ENCODE measurements around the gene S100A10. TPM values are rescaled to one million over a fixed set of nuclear protein-coding genes. Genes with fewer than 3 reads are reported as not detected.

Gene S100A10
- total and polyA plus RNA-seq, 2 experiments from 2014 or later = 408 to 3,367 TPM

- Histone ChIP-seq H3K4me1 (ENCODE audit: insufficient read depth) (peaks cover 12% of the 10 kb centered on the region), H3K9me2 (replicated peaks; ENCODE audit: insufficient read depth) (no peaks in the 10 kb centered on the region), H2AFZ (peak overlapping the region; percentile 21), H4K20me1 (ENCODE audit: insufficient read depth, poor library complexity, severe bottlenecking) (no peaks in the 10 kb centered on the region), H3K27me3 (no peaks in the 10 kb centered on the region), H3K27ac (peak overlapping the region; percentile 76), H3K36me3 (replicated peaks; ENCODE audit: insufficient read depth, low read depth) (no peaks in the 10 kb centered on the region), H3K4me3 (no peak overlapping the region), H3K4me2 (peak overlapping the region; percentile 20), H3K79me2 (no peaks in the 10 kb centered on the region), H3K9me3 (ENCODE audit: low read depth) (no peaks in the 10 kb centered on the region)
- no peak for TF ChIP-seq EZH2 (IDR thresholded peaks at IDR 0.05; ENCODE audit: borderline replicate concordance)
- TF ChIP-seq, protein P1, sequence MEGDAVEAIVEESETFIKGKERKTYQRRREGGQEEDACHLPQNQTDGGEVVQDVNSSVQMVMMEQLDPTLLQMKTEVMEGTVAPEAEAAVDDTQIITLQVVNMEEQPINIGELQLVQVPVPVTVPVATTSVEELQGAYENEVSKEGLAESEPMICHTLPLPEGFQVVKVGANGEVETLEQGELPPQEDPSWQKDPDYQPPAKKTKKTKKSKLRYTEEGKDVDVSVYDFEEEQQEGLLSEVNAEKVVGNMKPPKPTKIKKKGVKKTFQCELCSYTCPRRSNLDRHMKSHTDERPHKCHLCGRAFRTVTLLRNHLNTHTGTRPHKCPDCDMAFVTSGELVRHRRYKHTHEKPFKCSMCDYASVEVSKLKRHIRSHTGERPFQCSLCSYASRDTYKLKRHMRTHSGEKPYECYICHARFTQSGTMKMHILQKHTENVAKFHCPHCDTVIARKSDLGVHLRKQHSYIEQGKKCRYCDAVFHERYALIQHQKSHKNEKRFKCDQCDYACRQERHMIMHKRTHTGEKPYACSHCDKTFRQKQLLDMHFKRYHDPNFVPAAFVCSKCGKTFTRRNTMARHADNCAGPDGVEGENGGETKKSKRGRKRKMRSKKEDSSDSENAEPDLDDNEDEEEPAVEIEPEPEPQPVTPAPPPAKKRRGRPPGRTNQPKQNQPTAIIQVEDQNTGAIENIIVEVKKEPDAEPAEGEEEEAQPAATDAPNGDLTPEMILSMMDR (IDR thresholded peaks at IDR 0.05; ENCODE audit: poor library complexity) = peak; percentile 99
- WGBS (ENCODE audit: low lambda C conversion rate, missing lambda C conversion rate) = 69% methylated on average over 4 of the region's 4 CpGs
- DNase-seq (ENCODE audit: low spot score) = peak; percentile 93
These were observed 8.2 kb upstream of the S100A10 start for GRCh38 chr1:152001631-152002584.

- peak overlapping the region; percentile 76 for H3K27ac ChIP-seq
These were observed 7.4 kb upstream of the S100A10 start for GRCh38 chr1:152000964-152001630.

GRCh38 chr1:151998611-151999362 lies 5.1 kb upstream of the S100A10 start:
- Histone ChIP-seq H3K9me2 (replicated peaks; ENCODE audit: insufficient read depth) (no peaks in the 10 kb centered on the region), H3K4me3 (no peak overlapping the region), H3K9me3 (ENCODE audit: low read depth) (no peaks in the 10 kb centered on the region), H3K79me2 (peaks cover 3% of the 10 kb centered on the region), H3K27ac (peak overlapping the region; percentile 84), H3K27me3 (no peaks in the 10 kb centered on the region), H3K4me2 (peak overlapping the region; percentile 18), H3K36me3 (replicated peaks; ENCODE audit: insufficient read depth, low read depth) (no peaks in the 10 kb centered on the region), H2AFZ (no peak overlapping the region), H3K4me1 (ENCODE audit: insufficient read depth) (peaks cover 31% of the 10 kb centered on the region), H4K20me1 (ENCODE audit: insufficient read depth, poor library complexity, severe bottlenecking) (no peaks in the 10 kb centered on the region)
- TF ChIP-seq EZH2phosphoT487 (IDR thresholded peaks at IDR 0.05; ENCODE audit: low read depth, severe bottlenecking, unreplicated experiment) (no peak), EZH2 (IDR thresholded peaks at IDR 0.05; ENCODE audit: borderline replicate concordance) (no peak)
- TF ChIP-seq, protein P1 (IDR thresholded peaks at IDR 0.05; ENCODE audit: poor library complexity) = no peak
- peak; percentile 62 for DNase-seq (ENCODE audit: low spot score)

More at GRCh38 chr1:152000964-152001630, 7.4 kb upstream of the S100A10 start:
- Histone ChIP-seq H4K20me1 (ENCODE audit: insufficient read depth, poor library complexity, severe bottlenecking) (no peaks in the 10 kb centered on the region), H3K4me1 (ENCODE audit: insufficient read depth) (peaks cover 13% of the 10 kb centered on the region), H3K79me2 (no peaks in the 10 kb centered on the region), H3K4me3 (no peak overlapping the region), H3K27me3 (no peaks in the 10 kb centered on the region), H2AFZ (peak overlapping the region; percentile 21), H3K9me3 (ENCODE audit: low read depth) (no peaks in the 10 kb centered on the region), H3K36me3 (replicated peaks; ENCODE audit: insufficient read depth, low read depth) (no peaks in the 10 kb centered on the region), H3K9me2 (replicated peaks; ENCODE audit: insufficient read depth) (no peaks in the 10 kb centered on the region), H3K4me2 (peak overlapping the region; percentile 20)
- no peak for DNase-seq (ENCODE audit: low spot score)
- TF ChIP-seq, protein P1 (IDR thresholded peaks at IDR 0.05; ENCODE audit: poor library complexity) = no peak
- TF ChIP-seq EZH2phosphoT487 (IDR thresholded peaks at IDR 0.05; ENCODE audit: low read depth, severe bottlenecking, unreplicated experiment) (no peak), EZH2 (IDR thresholded peaks at IDR 0.05; ENCODE audit: borderline replicate concordance) (no peak)
- WGBS (ENCODE audit: low lambda C conversion rate, missing lambda C conversion rate) = 71% methylated on average over 4 of the region's 4 CpGs

Measured in hepatocyte (in vitro differentiated cells).